GM23338 (cell line): ENCODE results near the gene PER2. TPM values are rescaled to one million over a fixed set of nuclear protein-coding genes. Genes with fewer than 3 reads are reported as not detected.
A peak's percentile ranks its signal among the peaks of the same experiment; 100 is the strongest.

Experiments used
- ATAC-seq: fragments of 200-7000 bp; cut with Tn5 transposase; 3 replicates; pipeline ENCODE4 v1.9.1; 2020
- DNase-seq: peaks from one replicate; pipeline ENCODE4 v3.0.0-alpha.2; 2015; ENCODE audit warnings: low spot score
- H2AFZ ChIP-seq: fragments of 200-600 bp; sonication (generic); 2 replicates; pipeline ENCODE4 v1.8.0; 2016; ENCODE audit warnings: antibody characterized with exemption, mild to moderate bottlenecking, moderate library complexity
- H3F3A ChIP-seq: fragments of 200-600 bp; sonication (generic); replicated peaks from 2 replicates; pipeline ENCODE4 v1.8.0; 2017; ENCODE audit warnings: antibody characterized with exemption, mixed run types, low read depth
- H3K27ac ChIP-seq: fragments of 200-600 bp; sonication (generic); 2 replicates; pipeline ENCODE4 v1.6.1; 2016; ENCODE audit warnings: low read depth
- H3K27me3 ChIP-seq: fragments of 200-600 bp; sonication (generic); 2 replicates; pipeline ENCODE4 v1.8.0; 2016; ENCODE audit warnings: mild to moderate bottlenecking, mixed run types, moderate library complexity; ENCODE audit not compliant: insufficient read depth
- H3K36me3 ChIP-seq: fragments of 200-600 bp; sonication (generic); 2 replicates; pipeline ENCODE4 v1.8.0; 2016; ENCODE audit warnings: mild to moderate bottlenecking; ENCODE audit not compliant: insufficient read depth
- H3K4me1 ChIP-seq: fragments of 200-600 bp; sonication (generic); 2 replicates; pipeline ENCODE4 v1.8.0; 2016; ENCODE audit warnings: mild to moderate bottlenecking, moderate library complexity; ENCODE audit not compliant: insufficient read depth
- H3K4me2 ChIP-seq: fragments of 200-600 bp; sonication (generic); 2 replicates; pipeline ENCODE4 v1.7.1; 2017; ENCODE audit warnings: mixed run types
- H3K4me3 ChIP-seq: fragments of 200-600 bp; sonication (generic); 2 replicates; pipeline ENCODE4 v1.6.1; 2016; ENCODE audit warnings: mixed run types
- H3K79me2 ChIP-seq: fragments of 200-600 bp; sonication (generic); replicated peaks from 2 replicates; pipeline ENCODE4 v1.8.0; 2017; ENCODE audit warnings: mild to moderate bottlenecking; ENCODE audit not compliant: insufficient read depth
- H3K9me2 ChIP-seq: fragments of 200-600 bp; sonication (generic); 2 replicates; pipeline ENCODE4 v1.8.0; 2017; ENCODE audit not compliant: insufficient read depth
- H4K20me1 ChIP-seq: fragments of 200-600 bp; sonication (generic); replicated peaks from 2 replicates; pipeline ENCODE4 v1.8.0; 2017; ENCODE audit warnings: mild to moderate bottlenecking; ENCODE audit not compliant: insufficient read depth
- H3K27ac Mint-ChIP-seq: 2 replicates; pipeline ENCODE4 v1.8.0; 2020; ENCODE audit warnings: inconsistent platforms, mild to moderate bottlenecking, moderate library complexity, mixed read lengths
- H3K27me3 Mint-ChIP-seq: 3 replicates; pipeline ENCODE4 v1.8.0; 2022; ENCODE audit warnings: low read depth, mild to moderate bottlenecking, moderate library complexity, mixed read lengths, inconsistent platforms; ENCODE audit not compliant: insufficient read depth, poor library complexity
- H3K36me3 Mint-ChIP-seq: 3 replicates; pipeline ENCODE4 v1.8.0; 2021; ENCODE audit warnings: low read depth, mild to moderate bottlenecking, inconsistent platforms, moderate library complexity, mixed read lengths
- H3K4me1 Mint-ChIP-seq: 3 replicates; pipeline ENCODE4 v1.8.0; 2020; ENCODE audit warnings: mild to moderate bottlenecking, inconsistent platforms, mixed read lengths
- H3K4me3 Mint-ChIP-seq: 3 replicates; pipeline ENCODE4 v1.8.0; 2021; ENCODE audit warnings: moderate library complexity, mild to moderate bottlenecking, inconsistent platforms, mixed read lengths
- H3K9me3 Mint-ChIP-seq: 3 replicates; pipeline ENCODE4 v1.8.0; 2020; ENCODE audit warnings: moderate library complexity, mild to moderate bottlenecking, inconsistent platforms, mixed read lengths
- CTCF ChIP-seq, 2 experiments: fragments of 200-600 bp in 1 of 2; sonication (generic) in 1 of 2; conservative IDR thresholded peaks; 2 replicates each; pipeline versions ENCODE4 v1.5.1 to v1.6.1; 2016 to 2017; ENCODE audit warnings: antibody characterized with exemption in 2 of 2, low read depth in 2 of 2, mild to moderate bottlenecking in 2 of 2, moderate library complexity in 1 of 2
- EZH2 ChIP-seq: fragments of 200-600 bp; sonication (generic); IDR thresholded peaks from one replicate; pipeline ENCODE4 v1.8.0; 2017; ENCODE audit warnings: antibody characterized with exemption, mild to moderate bottlenecking, low read depth; ENCODE audit not compliant: unreplicated experiment
- NANOG ChIP-seq: IDR thresholded peaks from 2 replicates; pipeline ENCODE4 v1.6.1; 2016; ENCODE audit warnings: antibody characterized with exemption, borderline replicate concordance
- REST ChIP-seq: IDR thresholded peaks from one replicate; pipeline ENCODE4 v1.6.1; 2018; ENCODE audit warnings: antibody characterized with exemption; ENCODE audit not compliant: unreplicated experiment
- STAT1 ChIP-seq: IDR thresholded peaks from one replicate; pipeline ENCODE4 v1.6.1; 2016; ENCODE audit warnings: antibody characterized with exemption; ENCODE audit not compliant: unreplicated experiment
- ZNF114 ChIP-seq: fragments of 250-450 bp; sonication (Bioruptor Pico); IDR thresholded peaks from 2 replicates; pipeline ENCODE4 v1.5.0; 2020; ENCODE audit warnings: mild to moderate bottlenecking, moderate library complexity
- ZNF331 ChIP-seq: fragments of 250-450 bp; sonication (Bioruptor Pico); IDR thresholded peaks from 2 replicates; pipeline ENCODE4 v1.5.0; 2020; ENCODE audit warnings: low read depth, mild to moderate bottlenecking, moderate library complexity
- polyA plus RNA-seq: library from polyadenylated mRNA; unstranded; fragments of >200 nt; fragmentation: Nextera tagmentation; extraction: Ambion mirVana; gene quantifications from 2 replicates; pipeline ENCODE4 v1.2.1, GENCODE V29; 2016
- total RNA-seq: library from RNA; depleted of rRNA; stranded (reverse); fragments of >200 nt; shearing (Covaris generic); gene quantifications from 2 replicates; pipeline ENCODE4 v1.2.3, GENCODE V29; 2014

Gene PER2
- total and polyA plus RNA-seq, 2 experiments from 2014 or later: 2.2 to 4.6 TPM

GRCh38 chr2:238291550-238292281, 3.3 kb upstream of the PER2 start:
- peaks cover 26% of the 10 kb centered on the region for H3K4me1 ChIP-seq
- H3K4me2 ChIP-seq: no peak overlapping the region
- H3K4me3 ChIP-seq: no peak overlapping the region
- Mint-ChIP-seq H3K9me3 (no peaks in the 10 kb centered on the region), H3K36me3 (no peaks in the 10 kb centered on the region; the same call in 2 of the 3 replicates), H3K4me3 (no peak overlapping the region), H3K4me1 (peaks cover 24% of the 10 kb centered on the region), H3K27ac (no peak overlapping the region), H3K27me3 (peaks cover 22% of the 10 kb centered on the region)
- H3K9me2 ChIP-seq: no peaks in the 10 kb centered on the region
- DNase-seq (no peak), ATAC-seq (no peak)
- no peak overlapping the region for H2AFZ ChIP-seq
- peaks cover 6% of the 10 kb centered on the region; the same call in 1 of the 2 replicates for H3K27me3 ChIP-seq
- peaks cover 9% of the 10 kb centered on the region; the same call in 1 of the 2 replicates for H4K20me1 ChIP-seq
- H3K36me3 ChIP-seq: no peaks in the 10 kb centered on the region
- TF ChIP-seq CTCF (conservative IDR thresholded peaks at IDR 0.05; ENCODE audit: low read depth in 2 of 2) (no peak), REST (no peak), ZNF331 (CRISPR knock-in tag) (no peak), NANOG (no peak)
- H3F3A ChIP-seq: peaks cover 4% of the 10 kb centered on the region; the same call in 1 of the 2 replicates
- peaks cover 5% of the 10 kb centered on the region; the same call in 1 of the 2 replicates for H3K79me2 ChIP-seq
- H3K27ac ChIP-seq: no peak overlapping the region

- no peaks in the 10 kb centered on the region for H3K9me2 ChIP-seq
- H2AFZ ChIP-seq: no peak overlapping the region
- Mint-ChIP-seq H3K4me3 (peak overlapping the region; percentile 87; the same call in 1 of the 3 replicates), H3K27me3 (peaks cover 22% of the 10 kb centered on the region), H3K27ac (no peak overlapping the region), H3K36me3 (no peaks in the 10 kb centered on the region; the same call in 2 of the 3 replicates), H3K4me1 (peaks cover 29% of the 10 kb centered on the region), H3K9me3 (no peaks in the 10 kb centered on the region)
- no peaks in the 10 kb centered on the region for H3K36me3 ChIP-seq
- peaks cover 11% of the 10 kb centered on the region for H3K79me2 ChIP-seq
- ATAC-seq: no peak
- no peak overlapping the region for H3K27ac ChIP-seq
- peaks cover 15% of the 10 kb centered on the region; the same call in 1 of the 2 replicates for H4K20me1 ChIP-seq
- peak overlapping the region; percentile 98 for H3K4me2 ChIP-seq
- DNase-seq: no peak
- peaks cover 4% of the 10 kb centered on the region; the same call in 1 of the 2 replicates for H3F3A ChIP-seq
- peaks cover 6% of the 10 kb centered on the region; the same call in 1 of the 2 replicates for H3K27me3 ChIP-seq
- peaks cover 26% of the 10 kb centered on the region for H3K4me1 ChIP-seq
- H3K4me3 ChIP-seq: no peak overlapping the region
- TF ChIP-seq EZH2: no peak
- no peak for TF ChIP-seq STAT1
- no peak for TF ChIP-seq ZNF114 (CRISPR knock-in tag)
Measured at GRCh38 chr2:238290715-238291549, 2.5 kb upstream of the PER2 start.
